HEK293T (cell line): ENCODE measurements around the gene TAGLN2.

Source experiments
- ARNT ChIP-seq: fragments of 450-650 bp; IDR thresholded peaks from 2 replicates; pipeline ENCODE4 v1.6.1; 2017; ENCODE audit warnings: mild to moderate bottlenecking
- BHLHE40 ChIP-seq: fragments of 450-650 bp; IDR thresholded peaks from 2 replicates; pipeline ENCODE4 v1.6.1; 2016; ENCODE audit warnings: mild to moderate bottlenecking, moderate library complexity, borderline replicate concordance
- FOXA1 ChIP-seq: fragments of 450-650 bp; IDR thresholded peaks from 2 replicates; pipeline ENCODE4 v1.6.1; 2016; ENCODE audit warnings: mild to moderate bottlenecking
- FOXM1 ChIP-seq: fragments of 450-650 bp; IDR thresholded peaks from 2 replicates; pipeline ENCODE4 v1.6.1; 2017; ENCODE audit warnings: mild to moderate bottlenecking, borderline replicate concordance
- HDGF ChIP-seq: fragments of 450-650 bp; IDR thresholded peaks from 2 replicates; pipeline ENCODE4 v1.6.1; 2017; ENCODE audit warnings: antibody characterized with exemption, borderline replicate concordance
- NFRKB ChIP-seq: fragments of 450-650 bp; IDR thresholded peaks from 2 replicates; pipeline ENCODE4 v1.6.1; 2016; ENCODE audit warnings: mild to moderate bottlenecking, moderate library complexity
- PKNOX1 ChIP-seq: fragments of 450-650 bp; IDR thresholded peaks from 2 replicates; pipeline ENCODE4 v1.6.1; 2016
- SUZ12 ChIP-seq: fragments of 450-650 bp; IDR thresholded peaks from 2 replicates; pipeline ENCODE4 v1.6.1; 2016; ENCODE audit warnings: mild to moderate bottlenecking
- TARDBP ChIP-seq: fragments of 450-650 bp; IDR thresholded peaks from 2 replicates; pipeline ENCODE4 v1.6.1; 2016
- ZNF384 ChIP-seq: fragments of 450-650 bp; IDR thresholded peaks from 2 replicates; pipeline ENCODE4 v1.6.1; 2016

GRCh38 chr1:159870704-159871103 lies 54.6 kb downstream of the TAGLN2 start:
- no peak for TF ChIP-seq BHLHE40
- no peak for TF ChIP-seq SUZ12
- TF ChIP-seq TARDBP: no peak
- TF ChIP-seq FOXA1: no peak
- TF ChIP-seq NFRKB: no peak
- no peak for TF ChIP-seq ZNF384
- no peak for TF ChIP-seq FOXM1
- no peak for TF ChIP-seq ARNT
- no peak for TF ChIP-seq PKNOX1
- TF ChIP-seq HDGF: no peak
